CD4-positive, alpha-beta memory T cell (primary cell): ENCODE data around the gene PDZRN3. TPM values are rescaled to one million over a fixed set of nuclear protein-coding genes. Genes with fewer than 3 reads are reported as not detected.
"Not testable (repeated sequence)": the region's sequence is repeated elsewhere in the genome, so short reads cannot be mapped to it uniquely, and the experiment has no call there.

Source experiments
- CTCF ChIA-PET: fragments of 350-600 bp; sonication (Branson Sonifier 250); formaldehyde crosslinking; loops from one replicate; lab custom pipeline; 2021; ENCODE audit warnings: inconsistent platforms; ENCODE audit not compliant: partially characterized antibody; lab: Charles Lee
- POLR2A ChIA-PET: fragments of 350-600 bp; sonication (Branson Sonifier 250); formaldehyde crosslinking; loops from one replicate; lab custom pipeline; 2021; ENCODE audit not compliant: partially characterized antibody; lab: Charles Lee
- DNase-seq, 5 donors: peaks; one replicate each; pipeline versions ENCODE4 v3.0.0 to v3.0.0-alpha.2; 2020 to 2022; ENCODE audit warnings: mixed read lengths in 1 of 5
- H3K27ac ChIP-seq: one replicate; pipeline ENCODE4 v1.7.0; 2013; ENCODE audit warnings: low read depth, low read length
- H3K27me3 ChIP-seq: 2 replicates; pipeline ENCODE4 v1.7.0; 2013; ENCODE audit warnings: mild to moderate bottlenecking, low read length, moderate library complexity; ENCODE audit not compliant: insufficient read depth
- H3K36me3 ChIP-seq: 2 replicates; pipeline ENCODE4 v1.7.0; 2013; ENCODE audit warnings: mild to moderate bottlenecking, low read length, moderate library complexity; ENCODE audit not compliant: insufficient read depth
- H3K4me1 ChIP-seq: 2 replicates; pipeline ENCODE4 v1.7.0; 2013; ENCODE audit warnings: mild to moderate bottlenecking, low read length, moderate library complexity; ENCODE audit not compliant: insufficient read depth
- H3K4me3 ChIP-seq, 2 donors: one replicate each; pipeline ENCODE4 v1.7.0; 2013; ENCODE audit warnings: low read length in 2 of 2, mild to moderate bottlenecking in 1 of 2
- H3K9me3 ChIP-seq, 2 donors: one replicate each; pipeline ENCODE4 v1.7.0; 2013; ENCODE audit warnings: low read length in 2 of 2, control low read depth in 1 of 2; ENCODE audit not compliant: control insufficient read depth in 1 of 2
- H3K27ac Mint-ChIP-seq, 7 donors: one replicate each; pipeline ENCODE4 v1.8.0; 2020 to 2021; ENCODE audit warnings: mixed read lengths in 7 of 7, mild to moderate bottlenecking in 6 of 7, inconsistent platforms in 3 of 7, moderate library complexity in 3 of 7
- H3K27me3 Mint-ChIP-seq, 2 donors: one replicate each; pipeline ENCODE4 v1.8.0; 2020 to 2021; ENCODE audit warnings: mixed read lengths in 2 of 2
- H3K36me3 Mint-ChIP-seq, 2 donors: one replicate each; pipeline ENCODE4 v1.8.0; 2020 to 2021; ENCODE audit warnings: mixed read lengths in 2 of 2, inconsistent platforms in 1 of 2, mild to moderate bottlenecking in 1 of 2
- H3K4me1 Mint-ChIP-seq, 4 donors: one replicate each; pipeline ENCODE4 v1.8.0; 2020 to 2021; ENCODE audit warnings: mixed read lengths in 4 of 4, mild to moderate bottlenecking in 1 of 4
- H3K4me3 Mint-ChIP-seq, 8 donors: one replicate each; pipeline ENCODE4 v1.8.0; 2020 to 2021; ENCODE audit warnings: mixed read lengths in 8 of 8, mild to moderate bottlenecking in 7 of 8, moderate library complexity in 6 of 8, inconsistent platforms in 3 of 8
- H3K9me3 Mint-ChIP-seq, 8 donors: one replicate each; pipeline ENCODE4 v1.8.0; 2020 to 2021; ENCODE audit warnings: mixed read lengths in 8 of 8, mild to moderate bottlenecking in 5 of 8, inconsistent platforms in 3 of 8, moderate library complexity in 1 of 8
- intact Hi-C: fragments of 100-400 bp; cut with micrococcal nuclease; formaldehyde crosslinking; loops from one replicate; pipeline ENCODE4 v1.15.1; 2023
- polyA plus RNA-seq, 2 donors: library from polyadenylated mRNA; unstranded; fragments of 300-500 nt; fragmentation: Illumina TruSeq; gene quantifications; one replicate each; pipeline ENCODE4 v1.2.3, GENCODE V29; 2021
- total RNA-seq, 2 experiments: library from RNA; stranded (reverse); gene quantifications; one replicate each; pipeline ENCODE4 v1.2.3, GENCODE V29; 2021

Gene PDZRN3
- total and polyA plus RNA-seq, 4 experiments from 2014 or later, result not detected

DNA sequence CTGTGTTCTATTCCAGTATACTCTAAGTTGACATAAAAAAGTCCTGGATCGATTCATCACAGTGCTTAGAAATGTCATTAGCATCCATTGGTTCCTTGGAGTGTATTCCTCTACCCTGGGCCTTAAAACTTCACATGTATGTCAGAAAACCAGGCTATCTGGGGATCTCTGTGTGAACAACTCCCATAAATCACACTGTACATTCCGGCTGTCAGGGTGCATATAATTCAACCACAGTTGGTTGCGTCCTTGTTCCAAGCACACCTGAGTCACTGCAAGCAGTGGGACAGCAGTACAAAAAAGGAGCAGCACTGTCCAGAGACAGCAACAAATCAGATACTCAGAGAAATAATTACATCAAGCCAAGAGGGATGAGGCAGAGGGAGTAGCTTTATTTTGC lies 52.4 kb downstream of the PDZRN3 start:
- Mint-ChIP-seq H3K27me3 (peaks cover 8 to 15% of the 10 kb centered on the region in 2 donors), H3K9me3 (peaks cover 0 to 4% (median 0%) of the 10 kb centered on the region in 8 donors), H3K4me3 (no peak overlapping the region), H3K27ac (no peak overlapping the region), H3K36me3 (no peaks in the 10 kb centered on the region), H3K4me1 (no peaks in the 10 kb centered on the region)
- CTCF ChIA-PET, result no interaction called here
- intact Hi-C loops, result no loop called here
- H3K4me1 ChIP-seq, result no peaks in the 10 kb centered on the region
- H3K27ac ChIP-seq, result no peak overlapping the region
- DNase-seq, result no peak
- no peak overlapping the region for H3K4me3 ChIP-seq
- POLR2A ChIA-PET, result no interaction called here
- H3K36me3 ChIP-seq, result no peaks in the 10 kb centered on the region
- H3K9me3 ChIP-seq, result no peaks in the 10 kb centered on the region
- no peaks in the 10 kb centered on the region for H3K27me3 ChIP-seq

DNA sequence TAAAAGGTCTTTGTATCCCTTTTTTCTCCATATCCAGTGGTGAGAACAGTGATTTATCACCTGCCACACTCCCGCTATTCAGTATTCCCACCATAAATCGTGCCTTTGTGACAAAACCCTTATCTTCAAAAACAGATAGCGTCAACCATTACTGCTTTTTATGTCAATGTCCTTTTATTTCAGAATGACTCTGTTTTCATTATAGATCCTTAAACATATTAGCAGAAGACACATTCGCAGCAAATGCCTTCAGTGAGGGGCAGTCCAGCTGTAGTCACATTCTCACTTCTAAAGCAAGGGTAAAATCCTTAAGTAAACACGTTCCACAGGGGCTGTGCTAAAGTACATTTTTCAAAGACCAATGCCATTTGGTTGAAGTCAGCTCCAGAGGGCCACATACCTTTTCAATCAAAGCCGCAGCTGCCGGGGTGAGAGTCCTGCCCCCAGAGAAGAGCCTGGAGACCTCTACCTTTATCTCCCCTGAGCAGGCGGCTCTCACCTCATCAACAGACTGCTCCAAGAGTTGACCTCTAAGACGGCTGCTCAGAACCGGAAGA lies 53.4 kb downstream of the PDZRN3 start:
- no peak overlapping the region for H3K27ac Mint-ChIP-seq
- Histone ChIP-seq H3K9me3 (no peaks in the 10 kb centered on the region), H3K4me3 (no peak overlapping the region), H3K36me3 (no peaks in the 10 kb centered on the region), H3K4me1 (no peaks in the 10 kb centered on the region), H3K27ac (no peak overlapping the region), H3K27me3 (no peaks in the 10 kb centered on the region)
- no peaks in the 10 kb centered on the region for H3K36me3 Mint-ChIP-seq
- peaks cover 8 to 15% of the 10 kb centered on the region in 2 donors for H3K27me3 Mint-ChIP-seq
- no peaks in the 10 kb centered on the region for H3K4me1 Mint-ChIP-seq
- H3K9me3 Mint-ChIP-seq, result peaks cover 0 to 4% (median 0%) of the 10 kb centered on the region in 8 donors
- no peak for DNase-seq
- intact Hi-C loops, result no loop called here
- ChIA-PET CTCF (no interaction called here), POLR2A (no interaction called here)
- no peak overlapping the region for H3K4me3 Mint-ChIP-seq

DNA sequence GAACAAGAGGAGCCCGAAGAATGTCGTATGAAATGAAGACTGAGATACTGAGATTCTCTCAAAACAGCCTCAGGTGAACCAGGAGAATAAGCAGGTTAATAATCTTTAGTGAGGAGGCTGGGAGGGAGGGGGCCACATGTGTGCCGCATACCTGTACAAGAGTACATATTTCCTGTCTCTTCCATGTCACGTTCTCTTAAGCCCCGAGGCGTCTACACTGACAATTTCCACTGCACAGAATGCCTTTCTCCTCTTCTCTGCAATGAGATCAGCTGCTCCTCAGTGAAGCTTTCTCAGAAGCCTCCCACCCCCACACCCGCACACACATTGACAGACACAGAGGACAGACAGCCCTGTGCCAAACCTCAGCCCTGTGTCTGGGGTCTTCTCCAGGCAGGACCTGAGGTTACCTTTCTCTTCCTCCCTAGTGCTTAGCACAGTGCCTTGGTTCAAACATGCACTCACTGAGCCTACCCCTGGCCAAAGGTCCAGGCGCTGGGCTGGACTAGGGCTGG lies 55.4 kb downstream of the PDZRN3 start:
- H3K9me3 ChIP-seq, result no peaks in the 10 kb centered on the region
- no peak overlapping the region for H3K4me3 ChIP-seq
- no peak for DNase-seq
- ChIA-PET POLR2A (no interaction called here), CTCF (no interaction called here)
- H3K27me3 Mint-ChIP-seq, result peaks cover 8 to 13% of the 10 kb centered on the region in 2 donors
- H3K36me3 Mint-ChIP-seq, result no peaks in the 10 kb centered on the region
- intact Hi-C loops, result no loop called here
- peaks cover 0 to 4% (median 0%) of the 10 kb centered on the region in 8 donors for H3K9me3 Mint-ChIP-seq
- no peaks in the 10 kb centered on the region for H3K36me3 ChIP-seq
- no peaks in the 10 kb centered on the region for H3K4me1 ChIP-seq
- H3K27ac Mint-ChIP-seq, result no peak overlapping the region
- no peak overlapping the region for H3K4me3 Mint-ChIP-seq
- H3K27ac ChIP-seq, result no peak overlapping the region
- H3K4me1 Mint-ChIP-seq, result no peaks in the 10 kb centered on the region
- no peaks in the 10 kb centered on the region for H3K27me3 ChIP-seq

DNA sequence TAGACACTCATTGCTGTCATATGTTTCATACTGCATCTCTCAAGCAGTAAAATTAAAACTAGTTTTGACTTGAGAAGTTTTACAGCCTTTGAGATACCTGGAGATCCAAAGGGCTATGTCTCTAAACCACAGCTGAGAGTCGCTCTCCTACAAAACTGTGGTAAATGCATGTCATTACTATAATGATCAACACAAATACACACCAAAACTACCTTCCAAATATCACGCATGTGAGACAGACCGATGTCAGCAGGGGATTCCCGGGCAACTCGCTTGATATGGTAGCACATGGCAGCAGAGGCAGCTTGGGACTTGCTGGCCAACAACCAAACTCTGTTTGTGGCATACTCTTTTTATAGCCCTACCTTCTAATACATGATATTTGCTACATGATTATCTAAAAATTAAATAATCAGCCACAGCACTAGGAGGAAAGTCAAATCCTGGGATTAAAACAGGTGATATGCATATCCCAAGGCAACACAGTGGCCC lies 56.3 kb downstream of the PDZRN3 start:
- Mint-ChIP-seq H3K27me3 (peaks cover 8 to 13% of the 10 kb centered on the region in 2 donors), H3K4me3 (no peak overlapping the region), H3K27ac (no peak overlapping the region), H3K36me3 (no peaks in the 10 kb centered on the region), H3K4me1 (no peaks in the 10 kb centered on the region), H3K9me3 (peaks cover 0 to 6% (median 0%) of the 10 kb centered on the region in 8 donors)
- intact Hi-C loops, result no loop called here
- no peaks in the 10 kb centered on the region for H3K9me3 ChIP-seq
- no peak overlapping the region for H3K4me3 ChIP-seq
- ChIA-PET POLR2A (no interaction called here), CTCF (no interaction called here)
- H3K27me3 ChIP-seq, result no peaks in the 10 kb centered on the region
- no peak for DNase-seq
- H3K27ac ChIP-seq, result no peak overlapping the region
- H3K4me1 ChIP-seq, result no peaks in the 10 kb centered on the region
- H3K36me3 ChIP-seq, result no peaks in the 10 kb centered on the region

DNA sequence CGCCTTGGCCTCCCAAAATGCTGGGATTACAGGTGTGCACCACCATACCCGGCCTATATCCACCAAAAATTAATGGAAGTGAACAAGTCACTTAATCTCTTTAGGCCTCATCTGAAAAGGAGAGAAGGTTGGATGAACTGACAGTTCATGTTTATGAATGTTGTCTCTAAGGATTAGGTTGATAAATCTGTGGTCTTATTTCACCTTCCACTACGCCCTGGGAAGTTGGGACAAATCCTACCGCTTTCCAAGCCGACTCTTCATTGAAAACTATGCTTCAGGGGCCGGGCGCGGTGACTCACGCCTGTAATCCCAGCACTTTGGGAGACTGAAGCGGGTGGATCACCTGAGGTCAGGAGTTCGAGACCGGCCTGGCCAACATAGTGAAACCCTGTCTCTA lies 59.4 kb downstream of the PDZRN3 start:
- H3K27ac ChIP-seq, intact Hi-C loops, H3K9me3 ChIP-seq, CTCF ChIA-PET, H3K4me3 ChIP-seq, H3K4me3 Mint-ChIP-seq, H3K4me1 Mint-ChIP-seq, POLR2A ChIA-PET, H3K36me3 ChIP-seq, H3K4me1 ChIP-seq, H3K36me3 Mint-ChIP-seq, H3K27me3 ChIP-seq, H3K9me3 Mint-ChIP-seq, DNase-seq, H3K27ac Mint-ChIP-seq, H3K27me3 Mint-ChIP-seq: not testable (repeated sequence)

DNA sequence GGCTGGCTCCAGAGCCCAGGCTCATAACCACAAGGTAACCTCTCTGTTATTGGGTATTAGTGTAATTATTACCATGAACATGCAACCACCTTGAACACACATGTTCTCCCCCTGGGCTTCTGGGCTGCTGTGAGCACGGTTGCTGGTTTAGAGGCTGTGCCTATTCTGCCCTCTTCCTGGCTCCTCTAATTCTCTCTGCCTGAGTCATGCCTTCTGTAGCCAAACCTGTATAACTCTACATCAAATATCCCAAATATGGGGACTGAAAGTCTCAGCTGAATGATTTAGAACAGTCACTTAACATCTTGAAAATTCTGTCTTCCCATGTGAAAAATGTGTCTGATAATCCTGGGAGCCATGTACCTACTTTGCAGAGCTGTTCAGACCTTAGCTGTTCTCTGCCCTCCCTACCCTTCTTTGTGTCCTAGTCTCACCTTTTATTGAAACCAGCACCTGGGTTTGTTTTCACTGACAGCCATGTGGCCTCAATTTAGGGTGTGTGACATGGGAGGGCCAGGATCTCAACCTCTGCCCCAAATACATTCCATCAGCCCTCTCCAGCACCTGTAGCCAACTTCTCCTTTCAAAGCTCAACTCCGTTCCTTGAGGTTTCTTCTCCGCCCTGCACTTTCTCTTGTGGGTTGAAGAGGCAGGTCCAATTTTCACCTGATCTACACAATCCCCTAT lies 60.7 kb downstream of the PDZRN3 start:
- Histone ChIP-seq H3K27me3 (no peaks in the 10 kb centered on the region), H3K4me3 (no peak overlapping the region), H3K36me3 (no peaks in the 10 kb centered on the region), H3K9me3 (no peaks in the 10 kb centered on the region), H3K4me1 (no peaks in the 10 kb centered on the region), H3K27ac (no peak overlapping the region)
- no peak overlapping the region for H3K4me3 Mint-ChIP-seq
- intact Hi-C loops, result no loop called here
- no peak for DNase-seq
- peaks cover 0 to 2% (median 0%) of the 10 kb centered on the region in 8 donors for H3K9me3 Mint-ChIP-seq
- ChIA-PET POLR2A (no interaction called here), CTCF (no interaction called here)
- no peaks in the 10 kb centered on the region for H3K4me1 Mint-ChIP-seq
- no peaks in the 10 kb centered on the region for H3K27me3 Mint-ChIP-seq
- H3K36me3 Mint-ChIP-seq, result no peaks in the 10 kb centered on the region
- no peak overlapping the region for H3K27ac Mint-ChIP-seq

DNA sequence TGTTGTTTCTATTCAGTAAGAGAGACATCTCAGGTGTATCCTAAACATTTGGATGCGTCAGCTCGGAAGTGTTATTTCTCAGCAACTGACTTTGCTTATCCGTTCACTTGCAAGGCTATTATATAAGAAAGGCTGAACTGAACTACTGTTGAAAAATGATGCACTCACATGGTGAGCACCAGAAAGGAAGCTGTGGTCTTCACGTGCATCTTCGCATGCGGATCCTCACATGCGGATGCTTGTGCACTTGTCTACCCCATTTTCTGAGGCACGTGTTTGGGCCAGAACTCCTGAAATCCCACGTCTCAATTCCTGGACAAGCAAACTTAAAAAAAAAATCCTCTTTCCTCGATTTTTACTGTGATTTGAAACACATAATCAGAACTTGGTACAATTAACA lies 63.2 kb downstream of the PDZRN3 start:
- Mint-ChIP-seq H3K27me3 (no peaks in the 10 kb centered on the region), H3K27ac (no peak overlapping the region), H3K4me1 (no peaks in the 10 kb centered on the region), H3K9me3 (peaks cover 0 to 2% (median 0%) of the 10 kb centered on the region in 8 donors), H3K4me3 (no peak overlapping the region), H3K36me3 (no peaks in the 10 kb centered on the region)
- no peak overlapping the region for H3K4me3 ChIP-seq
- ChIA-PET CTCF (no interaction called here), POLR2A (no interaction called here)
- no peaks in the 10 kb centered on the region for H3K4me1 ChIP-seq
- H3K27ac ChIP-seq, result no peak overlapping the region
- no peaks in the 10 kb centered on the region for H3K36me3 ChIP-seq
- DNase-seq, result no peak
- intact Hi-C loops, result no loop called here
- no peaks in the 10 kb centered on the region for H3K27me3 ChIP-seq
- H3K9me3 ChIP-seq, result no peaks in the 10 kb centered on the region
